Tibial nerve (tissue), 4 donors: ENCODE measurements around the gene ADAMTS2. TPM values are rescaled to one million over a fixed set of nuclear protein-coding genes. Genes with fewer than 3 reads are reported as not detected.

Source experiments
- DNase-seq, 2 donors: peaks; one replicate each; pipeline ENCODE4 v3.0.0-alpha.2; 2019; ENCODE audit warnings: low spot score in 2 of 2
- H3K27ac ChIP-seq, 4 donors: fragments of 200-600 bp; sonication (generic) in 3 of 4; one replicate each; pipeline ENCODE4 v1.5.1; 2017 to 2019; ENCODE audit warnings: mild to moderate bottlenecking in 1 of 4
- H3K27me3 ChIP-seq, 2 donors: fragments of 200-600 bp; sonication (generic) in 1 of 2; one replicate each; pipeline versions ENCODE4 v1.5.1 to v1.6.0; 2017 to 2019
- H3K36me3 ChIP-seq, 3 donors: fragments of 200-600 bp; sonication (generic); one replicate each; pipeline ENCODE4 v1.5.1; 2018 to 2019
- H3K4me1 ChIP-seq, 4 donors: fragments of 200-600 bp; sonication (generic) in 3 of 4; one replicate each; pipeline ENCODE4 v1.5.1; 2017 to 2019
- H3K4me3 ChIP-seq, 4 donors: fragments of 200-600 bp; sonication (generic) in 3 of 4; one replicate each; pipeline ENCODE4 v1.5.1; 2017 to 2019; ENCODE audit warnings: mild to moderate bottlenecking in 1 of 4, moderate library complexity in 1 of 4
- H3K9me3 ChIP-seq, 4 donors: fragments of 200-600 bp; sonication (generic) in 3 of 4; one replicate each; pipeline ENCODE4 v1.5.1; 2017 to 2019
- EP300 ChIP-seq, 2 donors: sonication (generic); formaldehyde crosslinking; IDR thresholded peaks; one replicate each; pipeline ENCODE4 v1.6.1; 2017; ENCODE audit warnings: antibody characterized with exemption in 2 of 2, mild to moderate bottlenecking in 1 of 2
- POLR2A ChIP-seq, 2 donors: fragments of 450-650 bp; IDR thresholded peaks; one replicate each; pipeline ENCODE4 v1.6.1; 2017; ENCODE audit warnings: antibody characterized with exemption in 2 of 2, mild to moderate bottlenecking in 2 of 2, moderate library complexity in 2 of 2
- WGBS, 2 donors: methylation state at CpG; one replicate each; pipeline ENCODE4 v1.1.5; 2018; 5-methylcytosine and 5-hydroxymethylcytosine counted together
- total RNA-seq, 4 donors: library from RNA; depleted of rRNA; stranded (reverse); fragments of >200 nt; gene quantifications; one replicate each; pipeline ENCODE4 v1.1.0, GENCODE V29; 2016
- TF ChIP-seq, protein P1 (sequence below), 5 experiments: fragments of 200-600 bp in 3 of 5; fragments of 450-650 bp in 2 of 5; sonication (generic) in 3 of 5; IDR thresholded peaks; one replicate each; pipeline ENCODE4 v1.5.1; 2016 to 2019; ENCODE audit warnings: antibody characterized with exemption in 5 of 5, mild to moderate bottlenecking in 3 of 5, moderate library complexity in 2 of 5

ADAMTS2 gene
- total RNA-seq, 4 donors from 2014 or later, result 23.2 to 58.8 (median 47.2) TPM

GRCh38 chr5:179196405-179197079 lies 148.7 kb downstream of the ADAMTS2 start:
- H3K27me3 ChIP-seq, result no peaks in the 10 kb centered on the region
- no peak overlapping the region for H3K27ac ChIP-seq
- no peak for TF ChIP-seq POLR2A (IDR thresholded peaks at IDR 0.05)
- TF ChIP-seq, protein P1, sequence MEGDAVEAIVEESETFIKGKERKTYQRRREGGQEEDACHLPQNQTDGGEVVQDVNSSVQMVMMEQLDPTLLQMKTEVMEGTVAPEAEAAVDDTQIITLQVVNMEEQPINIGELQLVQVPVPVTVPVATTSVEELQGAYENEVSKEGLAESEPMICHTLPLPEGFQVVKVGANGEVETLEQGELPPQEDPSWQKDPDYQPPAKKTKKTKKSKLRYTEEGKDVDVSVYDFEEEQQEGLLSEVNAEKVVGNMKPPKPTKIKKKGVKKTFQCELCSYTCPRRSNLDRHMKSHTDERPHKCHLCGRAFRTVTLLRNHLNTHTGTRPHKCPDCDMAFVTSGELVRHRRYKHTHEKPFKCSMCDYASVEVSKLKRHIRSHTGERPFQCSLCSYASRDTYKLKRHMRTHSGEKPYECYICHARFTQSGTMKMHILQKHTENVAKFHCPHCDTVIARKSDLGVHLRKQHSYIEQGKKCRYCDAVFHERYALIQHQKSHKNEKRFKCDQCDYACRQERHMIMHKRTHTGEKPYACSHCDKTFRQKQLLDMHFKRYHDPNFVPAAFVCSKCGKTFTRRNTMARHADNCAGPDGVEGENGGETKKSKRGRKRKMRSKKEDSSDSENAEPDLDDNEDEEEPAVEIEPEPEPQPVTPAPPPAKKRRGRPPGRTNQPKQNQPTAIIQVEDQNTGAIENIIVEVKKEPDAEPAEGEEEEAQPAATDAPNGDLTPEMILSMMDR (IDR thresholded peaks at IDR 0.05), result no peak
- TF ChIP-seq EP300 (IDR thresholded peaks at IDR 0.05), result no peak
- DNase-seq, result no peak
- no peaks in the 10 kb centered on the region for H3K9me3 ChIP-seq
- 74 to 82% methylated on average over 10 of the region's 10 CpGs for WGBS, 2 donors
- no peak overlapping the region for H3K4me3 ChIP-seq
- H3K36me3 ChIP-seq, result no peaks in the 10 kb centered on the region
- H3K4me1 ChIP-seq, result peaks cover 0 to 14% (median 0%) of the 10 kb centered on the region in 4 donors

DNA sequence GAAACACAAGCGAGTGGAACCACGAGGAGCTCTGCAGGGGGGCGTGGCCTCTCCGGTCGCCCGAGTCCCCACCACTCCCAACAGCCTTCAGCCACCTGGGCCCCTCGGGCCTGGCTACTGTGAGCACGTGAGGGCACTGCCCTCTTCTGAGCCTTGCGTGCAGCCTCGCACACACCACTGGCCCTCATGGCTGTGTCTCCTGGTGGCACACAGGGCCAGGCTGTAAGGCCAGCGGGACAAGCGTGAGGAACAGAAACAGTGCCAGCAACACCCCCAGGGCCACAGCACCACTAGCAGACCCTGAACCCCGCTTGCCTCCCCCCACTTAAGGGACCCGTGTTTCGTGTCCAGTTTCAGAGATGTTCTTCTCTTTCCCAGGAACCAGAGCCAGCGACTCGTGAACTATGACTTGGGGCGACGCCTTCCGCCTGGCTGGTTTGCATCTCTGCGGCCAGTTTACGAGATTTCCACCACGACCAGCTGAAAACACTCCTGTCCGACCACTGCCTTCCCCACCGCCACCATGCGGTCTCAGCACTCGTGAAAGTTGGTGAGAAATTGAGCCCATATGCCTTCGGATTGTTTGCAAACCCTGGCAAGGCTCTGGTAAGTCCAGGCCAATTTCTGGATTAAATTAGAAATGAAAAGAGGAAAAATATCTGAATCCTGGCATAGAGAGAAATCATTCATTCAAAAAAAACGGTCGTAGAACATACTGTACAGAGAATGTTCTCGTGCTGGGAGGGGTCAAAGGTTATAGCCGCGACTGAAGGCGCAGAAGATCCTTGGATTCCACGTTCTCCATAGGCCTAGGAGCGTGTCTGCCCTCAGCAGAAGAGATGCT lies 149.5 kb downstream of the ADAMTS2 start:
- Histone ChIP-seq H3K4me3 (no peak overlapping the region), H3K27me3 (no peaks in the 10 kb centered on the region), H3K4me1 (peaks cover 0 to 20% (median 0%) of the 10 kb centered on the region in 4 donors), H3K36me3 (no peaks in the 10 kb centered on the region), H3K27ac (no peak overlapping the region), H3K9me3 (no peaks in the 10 kb centered on the region)
- TF ChIP-seq POLR2A (IDR thresholded peaks at IDR 0.05) (no peak), EP300 (IDR thresholded peaks at IDR 0.05) (no peak)
- TF ChIP-seq, protein P1 (IDR thresholded peaks at IDR 0.05), result no peak
- no peak for DNase-seq
- WGBS, 2 donors, result 77 to 81% methylated on average over 36 of the region's 36 CpGs

DNA sequence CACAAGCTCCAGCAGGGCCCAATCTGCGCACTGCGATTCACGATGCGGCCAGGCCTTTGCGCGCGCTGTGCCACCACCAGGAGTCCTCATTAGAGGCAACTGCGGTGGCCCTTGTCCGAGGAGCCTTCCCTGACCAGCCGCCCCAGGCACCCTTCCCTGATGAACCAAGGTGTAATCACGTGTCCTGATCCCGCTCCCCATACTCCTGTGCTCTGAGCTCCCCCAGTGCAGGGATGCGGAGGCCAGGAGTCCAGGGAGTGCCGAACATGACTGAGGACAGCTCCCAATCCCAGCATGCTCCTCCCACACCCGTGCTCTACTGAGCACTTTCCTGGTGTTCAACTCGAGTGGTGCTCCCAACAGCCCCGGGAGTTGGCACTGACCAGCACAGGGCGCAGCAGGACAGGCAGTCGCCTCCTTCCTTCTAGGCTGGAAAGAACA lies 150.3 kb downstream of the ADAMTS2 start:
- H3K27ac ChIP-seq, result no peak overlapping the region
- 89 to 90% methylated on average over 19 of the region's 19 CpGs for WGBS, 2 donors
- no peak for TF ChIP-seq EP300 (IDR thresholded peaks at IDR 0.05)
- TF ChIP-seq, protein P1 (IDR thresholded peaks at IDR 0.05), result no peak
- no peak for TF ChIP-seq POLR2A (IDR thresholded peaks at IDR 0.05)
- H3K4me3 ChIP-seq, result no peak overlapping the region
- no peaks in the 10 kb centered on the region for H3K27me3 ChIP-seq
- H3K9me3 ChIP-seq, result no peaks in the 10 kb centered on the region
- DNase-seq, result no peak
- peaks cover 0 to 20% (median 0%) of the 10 kb centered on the region in 4 donors for H3K4me1 ChIP-seq
- no peaks in the 10 kb centered on the region for H3K36me3 ChIP-seq

- TF ChIP-seq POLR2A (IDR thresholded peaks at IDR 0.05) (no peak), EP300 (IDR thresholded peaks at IDR 0.05) (no peak)
- TF ChIP-seq, protein P1 (IDR thresholded peaks at IDR 0.05), result no peak
- no peak for DNase-seq
Measured at GRCh38 chr5:179194201-179194910, 150.9 kb downstream of the ADAMTS2 start.

More at GRCh38 chr5:179194201-179194910, 150.9 kb downstream of the ADAMTS2 start:
- no peak overlapping the region for H3K27ac ChIP-seq
- no peaks in the 10 kb centered on the region for H3K9me3 ChIP-seq
- WGBS, 2 donors, result 91% methylated on average over 14 to 15 of the region's 15 CpGs
- H3K27me3 ChIP-seq, result no peaks in the 10 kb centered on the region
- H3K36me3 ChIP-seq, result no peaks in the 10 kb centered on the region
- peaks cover 0 to 20% (median 0%) of the 10 kb centered on the region in 4 donors for H3K4me1 ChIP-seq
- no peak overlapping the region for H3K4me3 ChIP-seq
